ENCODE measurements around the gene SLC2A6. TPM values are rescaled to one million over a fixed set of nuclear protein-coding genes. Genes with fewer than 3 reads are reported as not detected.

Gene SLC2A6
- total and polyA plus RNA-seq, 10 of the 15 experiments (the other 5 are each of a cell fraction or from before 2014, with no cell fraction given) = 1.1 to 37.9 (median 18.3) TPM

GRCh38 chr9:133473743-133474142 is 5.2 kb downstream of the SLC2A6 start:
- H3K36me3 ChIP-seq (ENCODE audit: control insufficient read depth in 2 of 2, insufficient read depth in 2 of 2, low read length in 1 of 2) = peaks cover 9 to 24% of the 10 kb centered on the region in 2 experiments; a peak in 3 of 4 replicates
- no peak overlapping the region for H3K27ac ChIP-seq (ENCODE audit: control insufficient read depth, insufficient read depth)
- peaks cover 29% of the 10 kb centered on the region for H3K79me2 ChIP-seq (ENCODE audit: control insufficient read depth, insufficient read depth, low read length)
- H3K4me2 ChIP-seq (ENCODE audit: control insufficient read depth, insufficient read depth) = no peak overlapping the region
- ATAC-seq = no peak
- DNase-seq (ENCODE audit: low read depth, low spot score) = no peak
- H3K27me3 ChIP-seq (replicated peaks in 1 of 2; ENCODE audit: control insufficient read depth in 2 of 2, insufficient read depth in 2 of 2, low read length in 1 of 2) = no peaks in the 10 kb centered on the region
- H2AFZ ChIP-seq (ENCODE audit: control insufficient read depth, low read depth, low read length) = no peak overlapping the region
- no peak for FAIRE-seq
- in situ Hi-C loops (cut with MboI) = no loop called here
- intact Hi-C loops (cut with micrococcal nuclease; ENCODE audit: unreplicated experiment) = no loop called here
- BruUV-seq (replicated peaks) = no TSS peak
- CTCF ChIA-PET = no interaction called here
- SMC1A ChIA-PET (ENCODE audit: uncharacterized antibody, unreplicated experiment) = no interaction called here
- no peak overlapping the region for H3K9ac ChIP-seq (ENCODE audit: control insufficient read depth, insufficient read depth, low read length)
- POLR2A ChIA-PET = no interaction called here
- TF ChIP-seq POLR2A (IDR thresholded peaks at IDR 0.05; ENCODE audit: low read depth, low read length) = peak; percentile 47
- no peak for TF ChIP-seq ETV6 (conservative IDR thresholded peaks at IDR 0.05 in 1 of 2, IDR thresholded peaks at IDR 0.05 in 1 of 2; ENCODE audit: borderline replicate concordance in 1 of 2, low read depth in 1 of 2)
- no peak for TF ChIP-seq E4F1 (IDR thresholded peaks at IDR 0.05; ENCODE audit: borderline replicate concordance, partially characterized antibody)
- no peak overlapping the region for H3K4me3 ChIP-seq
- WGBS (ENCODE audit: insufficient coverage, insufficient replicate concordance, low lambda C conversion rate, missing lambda C conversion rate) = 95% methylated on average over 19 of the region's 20 CpGs
- H3K4me1 ChIP-seq (ENCODE audit: control insufficient read depth, insufficient read depth, low read length) = peaks cover 15% of the 10 kb centered on the region
- peaks cover 3% of the 10 kb centered on the region; the same call in 1 of the 2 replicates for H4K20me1 ChIP-seq (ENCODE audit: control insufficient read depth, insufficient read depth)
- RAD21 ChIA-PET (ENCODE audit: unreplicated experiment) = no interaction called here
- no peaks in the 10 kb centered on the region for H3K9me3 ChIP-seq (replicated peaks; ENCODE audit: control insufficient read depth, insufficient read depth, low read length)

GRCh38 chr9:133472753-133473378 is 6.0 kb downstream of the SLC2A6 start:
- Histone ChIP-seq H3K9me3 (replicated peaks; ENCODE audit: control insufficient read depth, insufficient read depth, low read length) (no peaks in the 10 kb centered on the region), H3K9ac (ENCODE audit: control insufficient read depth, insufficient read depth, low read length) (no peak overlapping the region), H3K36me3 (ENCODE audit: control insufficient read depth in 2 of 2, insufficient read depth in 2 of 2, low read length in 1 of 2) (peaks cover 9 to 24% of the 10 kb centered on the region in 2 experiments; a peak in 3 of 4 replicates), H3K27me3 (replicated peaks in 1 of 2; ENCODE audit: control insufficient read depth in 2 of 2, insufficient read depth in 2 of 2, low read length in 1 of 2) (no peaks in the 10 kb centered on the region), H3K4me1 (ENCODE audit: control insufficient read depth, insufficient read depth, low read length) (peaks cover 15% of the 10 kb centered on the region), H3K27ac (ENCODE audit: control insufficient read depth, insufficient read depth) (no peak overlapping the region), H4K20me1 (ENCODE audit: control insufficient read depth, insufficient read depth) (peaks cover 3% of the 10 kb centered on the region; the same call in 1 of the 2 replicates), H3K4me3 (no peak overlapping the region), H2AFZ (ENCODE audit: control insufficient read depth, low read depth, low read length) (no peak overlapping the region), H3K4me2 (ENCODE audit: control insufficient read depth, insufficient read depth) (no peak overlapping the region), H3K79me2 (ENCODE audit: control insufficient read depth, insufficient read depth, low read length) (peaks cover 20% of the 10 kb centered on the region)
- DNase-seq (ENCODE audit: low read depth, low spot score) (no peak), ATAC-seq (no peak), FAIRE-seq (no peak)
- intact Hi-C loops (cut with micrococcal nuclease; ENCODE audit: unreplicated experiment) (no loop called here), in situ Hi-C loops (cut with MboI) (no loop called here)
- CTCF ChIA-PET = no interaction called here
- RAD21 ChIA-PET (ENCODE audit: unreplicated experiment) = no interaction called here
- SMC1A ChIA-PET (ENCODE audit: uncharacterized antibody, unreplicated experiment) = no interaction called here
- WGBS (ENCODE audit: insufficient coverage, insufficient replicate concordance, low lambda C conversion rate, missing lambda C conversion rate) = over 99% methylated on average over 18 of the region's 19 CpGs
- POLR2A ChIA-PET = no interaction called here
- no TSS peak for BruUV-seq (replicated peaks)
- TF ChIP-seq USF2 (IDR thresholded peaks at IDR 0.05; ENCODE audit: borderline replicate concordance, low read depth, low read length) = no peak
- no peak for TF ChIP-seq ZNF217 (IDR thresholded peaks at IDR 0.05)
- TF ChIP-seq GABPA (IDR thresholded peaks at IDR 0.05; ENCODE audit: low read depth) = no peak
- TF ChIP-seq TCF12 (IDR thresholded peaks at IDR 0.05; ENCODE audit: low read depth, low read length) = no peak
- TF ChIP-seq BMI1 (IDR thresholded peaks at IDR 0.05; ENCODE audit: borderline replicate concordance) = no peak
